Left lobe of liver (tissue), 2 donors: ENCODE data around the gene FAM168B. TPM values are rescaled to one million over a fixed set of nuclear protein-coding genes. Genes with fewer than 3 reads are reported as not detected.

Experiments
- ATAC-seq: fragments of 200-7000 bp; cut with Tn5 transposase; one replicate; pipeline ENCODE4 v1.9.1; 2020; ENCODE audit warnings: mild to moderate bottlenecking, moderate library complexity
- DNase-seq: peaks from one replicate; pipeline ENCODE4 v3.0.0-alpha.2; 2020; ENCODE audit warnings: low spot score
- total RNA-seq: library from RNA; stranded (reverse); gene quantifications from one replicate; pipeline ENCODE4 v1.2.1, GENCODE V29; 2021
- donor health status: DM: no; HTN: no; CAD: no; lungs with moderate emphysema.
- donor health status: DM: no; HTN: yes; CAD: no.

The FAM168B gene
- total RNA-seq, 1 donor from 2014 or later = 39.5 TPM

DNA sequence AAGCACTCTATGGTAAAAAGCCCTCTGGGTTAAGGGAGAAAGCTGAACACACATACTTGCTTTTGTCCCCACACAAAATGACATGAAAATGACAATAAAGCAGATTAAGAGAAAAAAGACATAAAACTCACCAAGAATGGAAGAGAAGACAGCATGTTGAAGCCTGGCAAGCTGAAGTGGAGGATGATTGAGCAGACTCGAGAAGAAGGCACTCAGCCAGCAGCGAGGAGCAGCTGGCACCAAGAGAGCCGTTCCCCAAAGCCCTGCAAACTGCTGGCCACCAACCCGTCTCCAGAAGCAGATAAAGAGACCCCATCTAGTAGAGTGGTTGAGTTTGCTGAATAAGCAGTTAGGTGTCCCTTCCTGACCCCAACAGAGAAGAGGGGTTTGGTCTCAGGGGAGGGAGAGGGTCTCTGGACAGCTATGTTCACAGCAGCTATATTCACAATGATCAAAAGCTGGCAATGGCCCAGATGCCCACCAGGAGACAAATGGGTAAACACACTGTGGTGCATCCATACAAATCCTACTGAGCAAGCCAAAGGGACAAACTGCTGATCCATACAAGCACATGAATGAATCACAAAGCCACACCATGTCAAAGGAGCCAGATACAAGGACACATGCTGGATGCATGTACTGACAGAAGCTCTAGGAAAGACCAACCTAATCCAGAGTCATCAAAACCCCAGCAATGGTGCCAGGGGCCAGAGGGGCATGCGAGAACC is 36.9 kb downstream of the FAM168B start:
- DNase-seq (no peak), ATAC-seq (no peak)

DNA sequence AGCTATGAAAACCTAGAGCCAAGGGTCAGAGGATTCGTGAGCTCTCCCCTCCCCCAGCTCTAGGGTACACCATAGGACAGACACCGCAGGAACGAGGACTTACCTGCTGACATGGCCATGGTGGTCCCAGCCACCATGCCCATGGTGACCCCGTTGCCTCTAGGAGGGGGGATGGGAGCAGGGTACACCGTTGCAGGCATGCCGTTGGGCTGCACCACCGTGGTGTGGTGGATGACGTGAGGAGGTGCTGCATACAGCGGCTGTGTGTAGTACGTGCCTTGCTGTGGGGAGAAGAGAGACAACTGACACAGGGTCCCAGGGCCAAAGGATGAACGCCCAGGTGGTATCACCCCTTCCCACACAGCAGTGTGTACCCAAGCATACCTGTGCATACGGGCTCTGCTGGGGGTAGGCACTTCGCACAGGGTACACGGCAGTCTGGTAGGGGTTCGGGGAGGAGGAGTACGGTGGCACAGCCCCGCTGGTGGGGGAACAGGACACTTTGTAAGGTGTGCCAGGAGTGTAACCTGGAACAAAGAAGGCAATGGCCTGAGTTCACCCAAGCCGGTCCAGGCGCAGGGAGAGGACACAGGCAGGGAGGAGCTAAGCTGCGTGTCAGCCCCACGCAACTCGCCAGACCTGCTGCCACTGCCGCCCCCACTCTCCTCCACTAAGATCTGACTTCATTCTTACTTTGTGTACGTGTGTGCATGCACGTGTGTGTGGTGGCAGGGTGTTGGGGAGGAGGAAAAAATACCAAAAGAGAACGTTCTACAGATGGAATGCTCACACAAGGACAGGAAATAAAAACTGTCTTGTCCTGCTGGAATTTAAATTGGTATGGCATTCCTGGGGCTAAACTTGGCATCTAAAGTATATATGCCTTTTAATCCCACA is 37.8 kb downstream of the FAM168B start:
- DNase-seq = no peak

DNA sequence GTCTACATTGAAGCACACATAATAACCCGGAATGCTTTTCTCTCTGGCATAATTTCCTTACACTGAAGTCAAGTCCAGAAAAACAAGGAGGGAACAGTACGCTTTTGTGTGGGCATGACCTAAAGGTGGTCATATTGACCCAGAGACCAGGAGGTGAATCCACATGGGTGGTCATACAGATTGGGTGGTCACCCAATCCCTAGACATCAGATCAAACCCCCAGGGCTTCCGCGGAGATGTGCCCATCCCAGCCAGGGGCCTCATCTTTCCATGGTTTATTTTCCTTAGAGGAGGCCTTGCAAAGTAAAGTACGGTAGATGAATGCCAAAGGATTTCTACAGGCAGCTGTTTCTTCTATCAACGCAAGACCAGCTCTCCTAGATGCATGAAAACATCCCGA is 38.8 kb downstream of the FAM168B start:
- no peak for DNase-seq

More for the DNA sequence above, 37.8 kb downstream of the FAM168B start:
- ATAC-seq = no peak

DNA sequence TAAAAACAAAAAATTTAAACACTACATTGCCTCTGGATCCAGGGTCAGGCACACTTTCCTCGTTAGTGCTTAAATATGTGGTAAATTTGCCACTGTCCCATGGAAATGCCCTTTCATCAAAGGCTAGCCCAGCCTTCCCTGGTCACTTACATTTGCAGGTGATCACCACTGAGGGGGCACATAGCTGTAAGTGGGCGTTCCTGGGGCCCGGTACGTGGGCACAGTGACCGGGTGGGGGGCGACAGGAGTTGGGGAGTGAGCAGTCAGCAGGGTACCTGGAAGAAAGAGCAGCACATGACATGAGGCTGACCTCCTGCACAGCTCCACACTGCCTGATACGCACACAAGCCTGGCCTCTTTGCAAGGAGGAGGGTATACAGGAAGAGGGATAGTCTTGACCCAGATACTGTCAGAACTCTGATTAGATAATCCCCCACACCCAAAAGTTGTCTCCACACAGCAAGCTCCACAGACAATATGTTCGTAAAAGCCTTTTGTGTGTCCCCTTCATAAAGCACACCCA is 40.5 kb downstream of the FAM168B start:
- DNase-seq (no peak), ATAC-seq (no peak)

More for the DNA sequence above, 38.8 kb downstream of the FAM168B start:
- ATAC-seq = no peak

DNA sequence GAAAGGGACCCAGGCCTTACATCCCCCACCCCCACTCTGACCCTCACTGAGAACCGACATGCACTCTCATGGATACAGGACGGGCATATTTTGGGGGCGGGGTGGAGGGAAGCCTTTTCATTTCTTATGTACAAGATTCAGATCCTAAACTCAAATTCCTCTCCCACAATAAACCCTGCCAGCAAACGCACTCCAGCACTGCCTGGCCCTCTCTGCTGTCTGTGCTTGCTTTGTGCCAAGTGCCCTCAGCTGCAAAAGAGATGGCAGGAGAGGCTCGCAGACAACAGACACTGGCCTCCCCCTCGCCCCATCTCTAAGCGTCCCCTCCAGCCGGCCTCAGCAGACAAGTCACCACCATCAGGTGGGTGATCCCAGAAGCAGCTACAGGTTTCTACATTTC is 42.4 kb downstream of the FAM168B start:
- ATAC-seq = no peak
- no peak for DNase-seq

DNA sequence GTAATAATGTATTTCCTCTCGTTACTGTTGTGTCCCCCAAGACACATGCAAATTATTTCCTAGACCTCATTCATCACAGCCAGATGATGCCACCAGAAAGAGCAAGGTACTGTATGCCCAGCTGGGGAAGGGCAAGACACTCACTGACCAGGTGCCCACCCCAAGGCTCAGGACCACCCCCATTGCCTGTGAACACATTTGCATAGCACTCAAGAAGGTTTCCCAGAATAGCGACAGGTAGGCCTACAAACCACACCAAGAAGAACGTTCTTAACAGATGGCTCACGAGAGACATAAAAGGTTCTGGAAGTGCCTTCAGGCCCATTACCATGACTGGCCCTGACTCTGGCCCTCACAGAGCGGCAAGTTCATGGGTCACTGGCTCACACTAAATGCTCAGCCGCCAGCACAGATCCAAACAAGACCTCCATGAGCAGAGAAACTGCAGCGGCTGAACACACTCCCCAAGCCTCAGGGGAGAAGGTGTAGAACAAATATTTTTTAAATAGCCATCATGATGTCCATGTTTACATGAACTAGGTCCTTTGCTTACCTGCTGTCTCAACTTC is 44.0 kb downstream of the FAM168B start:
- ATAC-seq (no peak), DNase-seq (no peak)

DNA sequence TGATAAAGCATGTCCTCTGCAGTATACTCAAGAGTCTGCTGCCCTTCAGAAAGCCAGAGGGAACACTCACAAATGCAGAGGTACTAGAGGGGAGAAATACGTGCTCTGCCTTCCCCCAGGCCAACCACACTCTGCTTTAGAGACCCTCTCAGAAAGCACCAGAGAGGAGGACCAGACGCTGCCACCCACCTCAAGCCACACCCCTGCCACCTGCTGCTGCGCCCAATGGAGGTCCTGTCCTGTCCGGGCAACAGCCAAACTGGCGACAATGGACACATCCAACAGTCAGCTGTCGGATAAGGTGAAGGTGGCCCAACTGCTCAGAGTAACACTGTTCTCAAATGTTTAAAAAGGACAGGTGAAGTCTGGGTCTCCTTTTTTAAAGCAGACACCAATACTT is 44.6 kb downstream of the FAM168B start:
- ATAC-seq = no peak
- DNase-seq = no peak

DNA sequence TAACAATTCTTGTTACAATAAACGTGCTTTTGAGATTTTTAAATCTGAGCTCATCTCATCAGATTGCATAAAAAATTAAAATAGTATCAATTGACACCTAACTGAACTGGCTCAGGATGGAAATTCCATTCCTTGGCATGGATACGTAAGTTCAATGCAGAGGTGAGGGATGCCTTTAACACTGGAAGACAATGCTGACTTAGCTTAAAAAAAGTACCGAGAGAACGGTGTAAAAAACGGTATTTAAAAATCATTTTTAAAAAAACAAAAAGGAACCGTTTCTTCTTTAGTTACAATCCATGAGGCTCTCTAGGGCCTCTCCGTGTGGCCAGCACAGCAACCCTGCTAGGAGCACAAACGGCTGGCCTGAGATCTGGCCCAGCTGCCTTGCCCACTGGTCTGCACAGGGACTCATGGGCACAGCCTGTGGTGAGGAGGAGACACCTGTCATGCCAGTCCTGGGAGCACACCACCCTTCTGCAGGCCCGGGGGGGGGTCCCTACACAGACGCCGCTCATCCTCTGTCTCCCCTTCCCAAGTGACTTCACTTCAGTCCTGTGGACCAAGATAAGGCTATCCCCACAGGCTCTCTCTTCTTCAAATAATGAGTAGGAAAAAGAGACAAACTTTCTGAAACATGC is 45.2 kb downstream of the FAM168B start:
- DNase-seq (no peak), ATAC-seq (no peak)

DNA sequence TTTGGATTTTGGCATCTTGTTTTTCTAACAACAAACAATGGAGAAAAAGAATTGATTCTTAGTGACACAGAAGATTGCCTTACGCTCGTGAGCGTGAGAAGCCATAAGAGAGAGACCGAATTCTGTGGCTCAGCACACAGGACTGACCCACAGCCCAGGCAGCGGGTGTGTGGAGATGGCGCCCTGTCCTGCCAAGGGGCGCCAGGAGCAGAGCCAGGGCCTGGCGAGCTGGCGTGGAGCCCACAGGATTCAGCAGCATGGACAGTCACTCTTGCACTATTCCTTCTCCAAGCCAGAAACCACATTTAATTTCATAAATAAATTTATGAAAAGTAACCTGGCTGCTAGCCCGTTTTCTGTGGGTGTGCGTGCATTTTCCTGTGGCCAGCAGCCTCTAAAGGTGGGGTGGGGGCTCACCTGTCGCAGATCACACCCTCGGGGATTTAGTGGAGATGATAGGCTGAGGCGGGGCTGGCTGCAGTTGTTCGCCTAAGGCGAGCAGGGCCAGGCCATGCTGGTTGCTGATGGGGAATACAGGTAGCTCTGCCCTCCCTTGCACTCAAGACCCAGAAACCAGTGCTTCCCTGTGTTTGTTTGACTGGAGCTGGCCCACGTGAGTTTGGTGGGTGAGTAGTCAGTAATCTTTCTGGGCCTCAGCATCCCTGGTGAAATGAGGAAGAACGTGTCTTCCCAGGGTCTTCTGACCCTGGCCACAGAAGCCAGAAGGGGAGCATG is 46.2 kb downstream of the FAM168B start:
- DNase-seq (no peak), ATAC-seq (peak; percentile 35)

DNA sequence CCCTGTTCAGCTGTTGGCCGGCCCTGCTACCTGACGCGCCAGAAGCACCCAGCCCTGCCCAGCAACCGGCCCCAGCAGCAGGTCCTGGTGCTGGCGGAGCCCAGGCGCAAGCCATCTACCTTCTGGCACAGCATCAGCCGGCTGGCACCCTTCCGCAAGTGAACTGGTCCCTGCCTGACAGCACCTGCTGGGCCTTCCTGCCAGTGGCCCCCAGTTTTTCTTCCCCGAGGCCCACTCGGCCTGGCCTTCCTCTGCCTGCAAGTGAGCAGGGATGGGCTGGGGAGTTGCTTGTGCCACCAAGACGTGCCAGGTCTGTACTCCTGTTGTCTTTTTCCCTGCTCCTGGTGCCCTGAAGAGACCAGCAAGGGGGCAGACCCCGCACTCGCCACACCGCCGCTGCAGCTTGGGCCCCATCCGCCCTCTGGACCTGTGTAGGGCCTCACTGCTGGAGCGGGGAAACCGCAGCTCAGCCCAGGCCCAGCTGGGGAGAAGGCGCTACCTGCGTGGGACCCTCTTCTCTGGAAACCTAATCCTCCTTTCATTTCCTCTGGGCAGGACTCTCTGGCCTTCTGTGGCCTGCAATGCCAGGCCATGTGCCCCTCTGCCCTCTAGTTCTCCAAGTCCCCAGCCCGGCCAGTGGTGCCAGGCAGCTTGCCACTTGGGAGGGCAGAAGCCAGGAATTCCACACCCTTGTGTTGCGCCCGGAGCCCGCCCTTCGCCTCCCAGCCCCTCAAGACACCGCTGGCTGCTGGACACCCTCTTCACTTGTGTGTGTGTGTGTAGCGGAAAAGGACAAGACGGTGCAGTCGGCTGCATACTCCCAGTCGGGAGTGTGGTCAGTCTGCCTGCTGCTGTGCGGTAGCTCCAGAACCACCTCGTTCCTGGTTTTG is 47.0 kb downstream of the FAM168B start:
- ATAC-seq (peak; percentile 19), DNase-seq (no peak)

DNA sequence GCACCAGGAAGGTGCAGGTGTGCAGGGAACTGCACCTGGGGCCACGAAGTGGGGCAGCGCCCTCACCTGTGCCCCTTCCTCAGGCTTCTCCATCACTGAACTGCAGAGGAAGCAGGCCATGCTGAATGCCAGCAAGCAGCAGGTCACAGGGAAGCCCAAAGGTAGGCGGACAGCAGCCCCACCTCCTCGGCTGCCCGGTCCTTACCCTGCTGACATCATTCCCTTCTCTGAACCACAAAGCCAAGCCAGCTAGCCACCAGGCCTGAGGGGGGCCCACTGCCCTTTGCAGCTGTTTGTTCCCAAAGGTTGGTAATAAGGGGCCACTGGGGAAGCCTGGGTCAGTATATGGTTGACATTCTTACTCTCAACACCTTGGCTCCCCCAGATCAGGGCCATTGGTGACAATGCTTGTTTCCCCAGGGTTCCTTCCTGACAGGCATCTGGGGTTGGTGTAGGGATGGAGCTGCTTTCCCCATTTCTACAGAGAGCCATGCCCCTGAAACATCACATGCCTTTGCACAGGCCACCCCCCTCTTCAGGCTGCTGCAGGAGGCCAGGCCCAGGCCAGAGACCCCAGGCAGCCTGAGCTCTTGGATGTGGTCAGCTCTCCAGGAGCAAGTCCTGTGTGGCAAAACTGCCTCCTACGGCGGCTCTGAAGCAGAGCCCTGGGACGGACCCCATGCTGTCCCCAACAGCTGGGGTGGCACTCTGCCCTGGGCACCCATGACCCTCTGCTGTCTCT is 47.8 kb downstream of the FAM168B start:
- DNase-seq (no peak), ATAC-seq (peak; percentile 4)

DNA sequence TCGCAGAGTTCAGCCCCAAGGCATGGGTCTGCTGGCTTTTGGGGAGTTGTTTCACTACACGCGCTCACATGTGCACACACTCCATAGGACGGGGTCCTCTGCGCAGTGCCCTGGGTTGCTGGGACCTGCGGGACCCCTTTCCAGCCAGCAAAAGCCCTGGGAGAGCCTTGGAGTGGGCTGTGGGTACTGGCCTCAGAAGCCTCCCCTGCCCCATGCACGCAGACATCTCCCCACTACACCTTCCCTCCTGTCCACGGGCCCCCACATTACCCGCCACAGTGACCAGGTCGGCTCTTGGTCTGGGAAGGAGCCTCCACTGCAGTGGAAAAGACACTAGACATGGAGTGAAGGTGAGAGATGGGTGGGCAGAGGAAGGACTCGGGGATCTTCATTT is 48.5 kb downstream of the FAM168B start:
- DNase-seq (no peak), ATAC-seq (no peak)

DNA sequence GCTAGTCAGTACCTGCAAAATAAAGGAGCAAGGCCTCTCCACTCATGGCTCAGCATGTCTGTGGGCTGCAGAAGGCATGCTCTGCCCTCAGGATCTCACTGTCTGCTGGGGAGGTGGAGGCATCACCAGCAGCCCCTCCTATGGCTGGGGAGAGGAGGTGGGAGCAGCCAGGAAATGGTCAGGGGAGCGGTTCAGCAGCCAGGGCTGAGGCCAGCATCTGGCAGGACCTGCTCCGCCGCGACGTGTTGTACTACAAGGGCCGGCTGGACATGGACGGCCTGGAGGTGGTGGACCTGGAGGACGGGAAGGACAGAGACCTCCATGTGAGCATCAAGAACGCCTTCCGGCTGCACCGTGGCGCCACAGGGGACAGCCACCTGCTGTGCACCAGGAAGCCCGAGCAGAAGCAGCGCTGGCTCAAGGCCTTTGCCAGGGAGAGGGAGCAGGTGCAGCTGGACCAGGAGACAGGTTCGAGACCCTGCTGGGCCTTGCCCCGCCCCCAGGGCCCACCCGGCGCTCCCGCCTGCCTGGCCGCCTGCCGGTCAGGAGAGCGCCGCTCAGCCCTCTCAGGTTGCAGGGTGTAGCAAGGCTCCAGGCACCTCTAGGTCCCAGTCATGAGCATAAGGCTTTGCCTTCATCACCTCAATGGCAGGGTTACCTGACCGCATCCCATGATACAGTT is 49.0 kb downstream of the FAM168B start:
- DNase-seq = no peak
- ATAC-seq = no peak

DNA sequence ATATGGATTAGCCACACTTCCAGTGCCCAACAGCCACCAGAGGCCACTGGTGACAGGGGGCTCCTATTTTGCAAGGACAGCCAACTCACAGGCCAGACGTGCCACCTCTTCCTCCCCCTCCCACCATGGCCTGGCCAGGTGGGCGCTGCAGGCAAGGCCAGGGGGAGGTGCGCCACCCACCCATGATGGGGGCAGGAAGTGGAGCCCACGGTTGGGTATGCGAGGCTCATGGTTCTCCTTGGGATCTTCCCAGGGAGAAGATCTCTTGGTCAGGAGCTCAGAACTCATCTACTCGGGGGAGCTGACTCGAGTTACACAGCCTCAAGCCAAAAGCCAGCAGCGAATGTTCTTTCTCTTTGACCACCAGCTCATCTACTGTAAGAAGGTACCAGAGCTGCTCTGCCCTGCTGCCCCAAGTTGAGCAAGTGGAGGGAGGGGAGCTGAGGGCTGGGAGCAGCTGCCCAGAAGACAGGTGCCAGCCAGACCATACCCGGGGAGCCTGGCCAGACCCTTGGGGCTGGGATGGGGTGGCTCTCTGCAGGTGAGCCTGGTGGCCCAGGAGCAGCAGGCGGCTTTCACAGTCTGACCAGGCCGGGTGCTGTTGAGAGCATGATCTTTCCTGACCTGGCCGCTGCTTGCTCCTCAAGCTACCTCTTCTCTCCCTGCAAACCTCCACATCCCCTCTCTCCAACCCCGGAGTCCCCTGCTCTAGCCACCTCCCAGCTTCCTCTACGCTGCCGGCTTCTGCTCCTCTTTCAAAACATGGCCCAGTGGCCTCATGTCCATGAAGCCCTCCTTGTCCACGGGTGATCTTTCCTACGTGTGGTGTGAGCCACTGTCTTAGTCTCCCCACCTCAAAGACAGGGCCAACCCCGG is 49.8 kb downstream of the FAM168B start:
- DNase-seq (no peak), ATAC-seq (no peak)

DNA sequence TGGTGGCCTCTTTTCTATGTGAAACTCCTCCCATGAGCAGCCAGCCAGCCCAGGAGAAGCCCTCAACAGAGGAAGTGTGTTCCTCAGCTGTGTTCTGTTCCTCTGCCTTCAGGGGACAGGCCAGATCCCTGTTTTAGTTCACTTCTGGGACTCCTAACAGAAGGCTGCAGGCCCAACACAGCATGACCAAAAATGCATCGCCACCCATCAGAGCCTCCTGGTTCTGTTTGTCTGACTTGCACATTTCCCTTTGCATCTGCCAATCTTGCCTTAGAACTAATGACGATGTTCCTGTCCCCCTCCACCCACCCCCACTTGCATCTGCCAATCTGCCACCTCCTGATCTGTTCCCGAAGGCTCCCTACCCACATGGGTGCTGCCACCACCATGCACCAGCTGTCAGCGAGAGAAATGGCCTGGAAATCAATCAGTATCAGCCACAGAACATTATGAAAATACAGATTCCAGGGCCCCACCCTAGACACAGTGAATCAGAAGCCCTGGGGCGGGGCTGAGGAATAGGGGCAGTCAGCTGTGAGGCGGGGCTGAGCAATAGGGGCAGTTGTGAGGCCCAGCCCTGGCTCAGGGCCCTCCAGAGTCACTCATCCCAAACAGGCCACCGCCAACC is 51.0 kb downstream of the FAM168B start:
- DNase-seq (no peak), ATAC-seq (no peak)

DNA sequence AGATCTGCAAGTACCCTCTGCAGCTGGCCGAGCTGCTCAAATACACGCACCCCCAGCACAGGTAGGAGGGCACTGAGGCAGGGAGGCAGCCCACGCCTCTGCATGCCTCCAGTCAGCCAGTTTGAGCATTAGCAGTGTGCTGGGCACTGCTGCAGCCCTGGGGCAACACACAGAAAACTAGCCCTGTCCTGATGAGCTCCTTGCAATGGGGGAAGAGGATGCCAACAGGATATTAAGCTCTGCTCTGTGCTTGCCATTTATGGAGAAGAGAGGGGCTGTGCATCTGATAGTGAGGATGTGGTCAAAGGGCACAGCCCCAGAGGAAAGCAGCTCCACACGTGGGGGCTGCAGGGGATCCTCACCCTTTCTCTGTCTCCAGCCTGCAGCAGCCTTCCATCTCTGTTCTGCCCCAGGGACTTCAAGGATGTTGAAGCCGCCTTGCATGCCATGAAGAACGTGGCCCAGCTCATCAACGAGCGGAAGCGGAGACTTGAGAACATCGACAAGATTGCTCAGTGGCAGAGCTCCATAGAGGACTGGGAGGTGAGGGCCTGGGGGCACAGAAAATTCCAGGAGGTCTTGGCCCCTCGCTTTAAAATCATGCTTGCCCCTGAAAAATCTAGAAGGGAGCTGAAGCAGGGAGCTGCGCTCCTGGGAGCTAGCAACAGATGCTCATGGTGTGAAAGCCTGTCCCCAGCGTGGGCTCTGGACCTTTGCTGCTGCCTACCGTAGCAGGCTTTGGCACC is 51.7 kb downstream of the FAM168B start:
- DNase-seq = no peak
- no peak for ATAC-seq
